Activated CD4-positive, alpha-beta T cell treated with anti-CD3 and anti-CD28 coated beads for 24 hours (primary cell): ENCODE results near the gene NPAS1.
"Not testable (repeated sequence)": the region's sequence is repeated elsewhere in the genome, so short reads cannot be mapped to it uniquely, and the experiment has no call there.

Experiments
- DNase-seq, 2 donors: peaks; one replicate each; pipeline ENCODE4 v3.0.0-alpha.2; 2020; ENCODE audit warnings: low read depth in 2 of 2

Gene NPAS1

DNA sequence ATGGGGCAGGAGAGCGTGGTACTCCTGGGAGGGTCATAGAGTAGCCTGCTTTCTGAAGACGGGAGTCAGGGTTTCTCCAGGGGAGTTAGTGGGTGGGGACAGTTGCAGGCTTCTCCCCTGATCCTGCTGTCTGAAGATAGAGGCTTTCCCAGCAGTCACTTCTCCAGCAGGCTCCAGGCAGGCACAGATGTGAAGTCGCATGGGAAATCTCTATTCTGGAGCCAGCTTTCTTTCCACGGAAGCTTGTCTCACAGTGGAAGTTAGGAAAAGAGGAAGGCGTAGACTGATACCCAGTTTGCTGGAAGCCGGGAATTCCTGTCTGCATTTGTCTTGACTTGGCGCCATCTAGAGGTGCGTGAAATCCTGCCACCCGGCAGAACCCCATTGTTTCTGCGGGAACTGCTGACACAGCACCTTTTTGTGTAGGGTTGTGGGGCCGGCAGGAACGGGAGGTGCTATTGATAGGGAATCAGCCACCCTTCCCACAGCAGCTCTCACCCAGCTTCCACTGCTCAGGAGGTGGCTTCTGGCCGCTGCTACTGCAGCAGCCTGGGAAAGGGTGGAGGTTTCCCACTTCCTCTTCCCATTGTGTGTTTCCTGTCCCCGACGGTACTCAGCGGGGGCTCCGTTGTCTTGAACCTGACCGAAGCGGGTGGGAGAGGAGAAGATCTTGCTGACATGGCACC is 28.5 kb upstream of the NPAS1 start:
- peak; percentile 43 to 56 for DNase-seq

GRCh38 chr19:46992699-46993535 is 26.7 kb upstream of the NPAS1 start:
- DNase-seq, result no peak

DNA sequence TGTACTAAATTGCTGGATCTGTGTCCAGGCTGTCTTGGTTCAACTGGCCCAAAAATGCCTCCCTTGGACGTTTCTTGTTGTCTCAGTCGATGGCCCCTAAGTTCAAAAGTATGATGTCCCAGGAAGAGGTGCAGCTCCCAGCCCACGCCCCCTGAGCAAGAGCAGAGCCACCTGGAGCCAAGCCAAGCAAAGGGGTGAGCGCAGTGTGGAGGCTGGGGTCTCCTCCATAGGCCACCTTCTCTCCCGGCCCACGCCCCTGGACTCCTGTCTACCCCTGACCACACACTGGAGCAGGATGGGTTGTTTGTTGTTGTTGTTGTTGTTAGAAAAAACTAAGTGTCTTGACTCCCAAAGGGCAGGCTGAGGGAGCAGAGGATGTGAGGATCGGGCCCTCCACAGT is 26.0 kb upstream of the NPAS1 start:
- no peak for DNase-seq

DNA sequence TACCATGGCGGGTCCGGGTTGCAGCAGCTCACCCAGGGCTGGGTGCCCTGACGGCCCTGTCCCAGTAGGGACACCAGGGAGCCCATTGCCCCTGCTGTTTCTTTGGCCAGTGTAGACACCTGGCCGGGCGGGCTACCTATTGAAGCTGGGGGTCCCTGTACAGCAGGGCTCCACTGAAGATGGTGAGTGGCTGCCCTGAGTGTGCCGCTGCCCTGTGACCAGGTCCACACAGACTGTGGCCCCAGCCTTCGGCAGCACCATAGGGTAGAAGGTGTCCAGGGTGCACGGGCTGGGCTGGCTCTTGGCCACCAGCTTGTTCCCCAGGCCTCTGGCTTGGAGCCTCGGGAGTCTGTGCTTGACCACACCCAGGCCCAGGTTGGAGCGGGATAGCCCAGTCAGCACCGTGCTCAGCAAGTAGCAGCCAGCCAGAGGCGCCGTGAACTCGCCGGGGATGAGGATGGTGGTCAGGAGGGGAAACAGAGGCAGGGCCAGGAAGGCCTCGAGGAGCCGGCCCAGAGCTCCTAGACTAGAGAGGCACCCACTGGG is 25.4 kb upstream of the NPAS1 start:
- no peak for DNase-seq

- DNase-seq, result no peak
These were observed 24.1 kb upstream of the NPAS1 start for GRCh38 chr19:46995492-46995891.

- DNase-seq, result no peak
These were observed 21.1 kb upstream of the NPAS1 start for GRCh38 chr19:46998445-46999125.

DNA sequence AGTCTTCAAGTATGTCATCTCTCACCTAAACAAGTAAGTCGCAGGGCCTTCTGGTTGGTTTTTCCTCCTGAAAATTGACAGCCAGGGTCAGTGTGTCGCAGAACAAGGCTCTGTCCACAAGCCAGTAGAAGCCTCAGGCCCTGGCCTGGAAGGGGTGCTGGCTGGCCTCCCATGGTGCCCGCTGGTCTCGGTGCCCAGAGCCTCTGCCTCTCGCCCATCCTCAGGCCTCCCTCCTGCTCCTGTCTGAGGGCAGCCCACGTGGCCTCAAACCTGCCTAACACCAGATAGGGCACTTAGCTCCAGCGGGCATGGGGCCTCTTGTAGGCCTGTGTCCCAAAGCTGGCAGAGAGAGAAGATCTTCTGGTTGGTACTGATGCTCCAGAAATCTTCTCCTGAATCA is 20.3 kb upstream of the NPAS1 start:
- no peak for DNase-seq

DNA sequence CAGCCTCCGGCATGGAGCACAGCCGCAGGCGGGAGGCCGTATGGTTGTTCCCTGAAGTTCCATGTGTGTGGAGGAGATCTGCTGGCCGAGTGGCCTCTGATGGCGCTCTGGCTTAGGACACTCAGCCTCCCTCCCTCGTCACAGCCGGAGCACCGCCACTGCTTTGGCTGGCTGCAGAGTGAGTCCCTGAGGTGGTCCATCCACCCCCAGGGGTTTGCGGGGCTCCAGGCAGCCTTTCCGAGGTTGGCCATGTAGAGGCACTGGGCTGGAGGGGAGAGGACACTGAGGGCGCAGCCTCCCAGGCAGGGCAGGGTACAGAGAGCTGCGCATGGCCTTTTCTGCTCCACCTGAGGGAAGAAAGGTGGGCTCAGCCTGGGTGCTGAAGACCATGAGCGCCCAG is 19.8 kb upstream of the NPAS1 start:
- no peak for DNase-seq

- DNase-seq, result no peak
These were observed 19.3 kb upstream of the NPAS1 start for GRCh38 chr19:47000373-47000772.

- no peak for DNase-seq
These were observed 18.1 kb upstream of the NPAS1 start for GRCh38 chr19:47001584-47001983.

DNA sequence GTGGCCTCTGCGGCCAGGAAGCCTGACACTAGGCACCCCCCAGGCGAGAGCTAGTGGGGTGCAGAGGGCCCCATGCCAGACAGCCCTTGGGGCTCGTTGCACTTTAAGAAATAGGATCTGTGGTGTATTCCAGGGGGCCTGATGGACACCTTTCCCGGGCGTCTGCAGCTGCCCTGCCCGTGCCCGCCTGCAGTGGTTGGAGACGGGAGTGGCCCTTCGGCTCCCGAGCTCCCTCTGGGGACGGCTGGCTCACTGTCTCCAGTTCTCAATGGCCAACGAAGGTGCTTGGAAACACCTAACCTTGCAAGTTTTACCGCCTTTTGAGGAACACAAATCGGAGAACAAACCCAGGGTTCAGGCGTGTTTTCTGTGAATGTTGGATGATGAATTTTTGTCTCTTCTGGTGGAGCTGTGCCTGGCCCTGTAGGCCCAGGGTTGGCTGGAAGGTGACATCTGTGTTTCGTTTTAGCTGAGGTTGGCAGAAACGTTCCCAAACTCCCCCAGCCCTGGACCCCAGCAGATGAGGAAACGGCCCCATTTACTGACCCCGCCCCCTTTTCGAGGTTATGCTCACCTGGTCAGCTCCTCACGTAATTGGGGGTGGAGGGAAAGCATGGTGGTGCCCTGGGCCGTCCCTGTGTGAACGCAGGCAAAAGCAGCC is 17.4 kb upstream of the NPAS1 start:
- no peak for DNase-seq

GRCh38 chr19:47002853-47003610 is 16.6 kb upstream of the NPAS1 start:
- DNase-seq, result no peak

DNA sequence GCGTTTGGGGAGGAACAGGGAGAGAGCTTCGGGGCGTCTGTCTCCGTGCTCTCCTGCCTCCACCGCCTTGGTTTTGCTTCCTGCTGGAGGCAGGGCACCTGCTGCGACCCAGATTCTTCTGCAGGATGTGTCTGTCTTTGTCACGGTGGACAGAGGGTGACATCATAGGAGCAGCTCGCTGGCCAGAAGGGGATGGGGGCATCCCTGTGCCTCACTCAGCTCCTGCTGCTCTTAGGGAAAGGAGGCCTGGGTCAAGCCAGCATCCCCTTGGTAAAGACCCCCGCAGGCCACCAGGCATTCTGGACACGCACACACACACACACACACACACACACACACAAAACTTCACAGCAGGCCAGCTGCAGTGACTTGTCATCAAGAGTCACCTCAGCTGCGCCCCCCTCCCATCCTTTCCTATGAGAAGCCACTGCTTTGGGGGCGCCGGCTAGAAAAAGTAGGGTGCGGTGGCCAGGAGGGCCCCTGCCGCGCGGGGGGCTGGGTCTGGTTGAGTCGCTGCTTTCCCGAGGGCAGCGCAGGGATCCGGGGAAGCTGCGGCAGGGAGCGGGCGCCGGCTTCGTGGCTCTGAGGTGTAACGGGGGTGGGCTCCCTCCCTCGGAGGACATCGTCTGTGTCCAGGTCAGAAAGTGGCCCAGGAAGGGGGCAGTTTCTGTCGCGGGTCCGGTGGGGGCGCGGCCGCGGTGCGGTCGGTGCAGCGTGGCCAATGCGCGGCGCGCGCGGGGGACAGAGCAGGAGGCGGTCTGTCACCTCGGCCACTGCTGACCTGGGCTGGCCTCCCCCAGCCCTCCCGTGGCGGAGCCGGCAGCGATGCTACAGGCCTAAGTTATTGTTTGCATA is 15.8 kb upstream of the NPAS1 start:
- no peak for DNase-seq

GRCh38 chr19:47005164-47005641 is 14.4 kb upstream of the NPAS1 start:
- no peak for DNase-seq

DNA sequence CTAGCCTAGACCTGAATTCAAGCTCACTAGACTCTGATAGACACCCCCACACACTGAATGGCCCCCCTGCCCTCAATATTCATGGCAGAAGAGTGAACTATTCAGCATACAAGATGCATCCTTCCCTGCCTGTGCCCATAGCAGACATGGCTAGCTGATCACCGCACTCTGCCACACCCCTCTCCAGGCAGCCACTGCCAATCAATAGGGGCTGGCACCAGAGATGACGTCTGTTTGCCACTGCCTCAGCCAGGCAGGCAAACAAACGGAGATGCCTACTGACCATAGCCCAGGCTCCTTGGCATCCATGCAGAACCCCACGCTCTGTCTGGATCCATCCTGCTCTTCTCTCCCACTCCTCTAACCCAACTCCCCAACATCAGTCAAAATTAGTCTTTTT is 13.8 kb upstream of the NPAS1 start:
- DNase-seq, result no peak

DNA sequence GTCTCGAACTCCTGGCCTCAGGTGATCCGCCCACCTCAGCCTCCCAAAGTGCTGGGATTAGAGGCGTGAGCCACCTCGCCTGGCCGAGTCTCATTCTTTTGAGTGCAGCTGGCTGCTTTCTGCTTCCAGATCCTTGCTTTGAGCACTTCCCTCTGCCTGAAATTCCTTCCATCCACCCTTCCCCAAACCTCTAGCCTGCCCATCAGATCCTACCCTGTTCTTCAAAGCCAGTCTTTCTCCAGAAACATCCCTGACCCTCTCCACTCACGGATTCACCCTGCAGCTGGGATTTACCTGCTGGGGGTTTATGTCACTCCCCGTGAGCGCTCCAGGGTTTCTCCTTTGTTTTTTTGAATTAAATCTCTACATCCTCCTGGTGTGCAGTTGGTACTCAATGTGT is 13.1 kb upstream of the NPAS1 start:
- DNase-seq, result no peak

DNA sequence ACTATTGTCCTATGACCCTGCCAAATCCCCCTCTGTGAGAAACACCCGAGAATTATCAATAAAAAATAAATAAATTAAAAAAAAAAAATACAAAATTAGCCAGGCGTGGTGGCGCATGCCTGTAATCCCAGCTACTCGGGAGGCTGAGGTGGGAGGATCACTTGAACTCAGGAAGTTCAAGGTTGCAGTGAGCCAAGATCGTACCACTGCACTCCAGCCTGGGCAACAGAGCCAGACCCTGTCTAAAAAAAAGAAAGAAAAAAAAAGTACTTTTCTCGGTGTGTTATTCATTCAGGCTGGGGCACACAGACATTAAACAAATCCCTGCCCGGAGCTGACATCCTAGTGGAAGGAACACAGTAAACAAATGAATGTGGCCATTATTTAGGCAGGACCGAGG is 9.1 kb upstream of the NPAS1 start:
- DNase-seq, result not testable (repeated sequence)

DNA sequence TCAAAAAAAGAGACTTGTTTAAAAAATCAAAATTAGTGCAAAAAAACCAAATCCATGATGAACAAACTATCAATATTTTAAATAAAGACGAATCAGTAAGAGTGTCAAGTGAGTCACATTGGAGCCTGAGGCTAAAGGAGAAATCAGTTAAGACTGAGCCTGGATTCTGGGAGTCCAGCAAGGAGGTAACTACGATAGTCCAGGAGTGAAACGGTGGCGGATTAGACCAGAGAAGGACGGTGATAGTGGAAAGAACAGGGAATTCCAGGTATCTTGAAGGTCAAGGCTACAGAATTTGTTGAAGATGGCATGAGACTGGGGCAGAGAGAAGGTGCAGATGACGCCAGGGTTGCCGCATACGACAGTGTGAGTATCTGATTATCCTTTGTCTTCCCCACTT is 7.0 kb upstream of the NPAS1 start:
- no peak for DNase-seq

DNA sequence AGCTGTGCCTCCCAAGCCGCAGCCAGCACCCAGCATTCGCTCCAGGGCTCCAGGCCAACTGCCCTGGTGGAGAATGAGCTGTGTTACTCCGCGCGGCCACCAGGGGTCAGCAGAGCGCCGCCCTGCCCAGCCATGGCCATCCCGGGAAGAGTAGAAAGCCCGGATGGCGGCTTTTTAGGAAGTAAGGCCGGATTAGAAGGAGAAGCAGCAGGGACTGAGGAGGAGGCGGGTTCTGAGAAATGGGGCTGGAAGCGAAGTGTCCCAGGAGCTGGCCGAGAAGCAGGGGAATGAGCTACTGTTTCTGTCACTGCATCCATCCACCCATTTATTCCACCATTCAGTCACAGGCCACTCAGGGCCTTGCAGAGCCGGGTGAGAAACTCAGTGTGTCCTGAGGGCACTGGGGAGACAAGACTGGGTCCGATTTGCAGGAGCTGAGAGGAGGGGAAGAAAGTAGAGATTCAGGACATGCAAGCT is 6.6 kb upstream of the NPAS1 start:
- peak; percentile 48 to 51 for DNase-seq

GRCh38 chr19:47018923-47019322 is 714 bp upstream of the NPAS1 start:
- DNase-seq, result no peak
